NOMO-1 (cell line): ENCODE data around the gene GART.
"Not testable (repeated sequence)": the region's sequence is repeated elsewhere in the genome, so short reads cannot be mapped to it uniquely, and the experiment has no call there.

ENCODE experiments used
- DNase-seq, 2 experiments: peaks; one replicate each; lab custom pipeline; 2025; ENCODE audit not compliant: unreplicated experiment in 2 of 2; lab: John Stamatoyannopoulos, UW

The GART gene

DNA sequence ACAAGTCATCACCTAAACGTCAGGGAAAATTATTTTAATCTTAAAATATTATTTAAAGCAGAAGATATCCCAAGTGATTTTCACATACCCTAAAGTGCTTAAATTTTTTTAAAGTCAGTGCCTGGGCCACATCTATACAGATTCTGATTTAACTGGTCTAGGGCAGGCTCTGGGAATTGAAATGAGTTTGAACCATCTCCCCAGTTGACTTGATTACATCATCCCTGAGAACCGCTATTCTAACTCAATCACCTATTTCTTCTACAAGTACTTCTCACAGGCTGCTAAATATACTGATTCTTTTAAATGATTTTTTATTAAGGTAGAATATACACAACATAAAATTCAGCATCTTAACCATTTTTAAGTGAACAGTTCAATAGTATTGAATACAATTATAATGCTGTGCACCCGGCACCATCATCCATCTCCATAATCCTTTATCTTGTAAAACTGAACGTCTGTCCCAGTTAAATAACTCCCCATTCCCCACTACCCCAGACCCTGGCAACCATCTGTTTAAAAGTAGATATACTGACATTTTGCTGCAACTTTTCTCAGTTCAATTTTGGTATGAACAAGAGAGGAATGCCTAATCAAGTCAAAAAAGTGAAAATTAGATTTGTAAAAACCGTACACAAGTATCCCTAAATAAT, 19.5 kb downstream of the GART start:
- DNase-seq, result no peak

DNA sequence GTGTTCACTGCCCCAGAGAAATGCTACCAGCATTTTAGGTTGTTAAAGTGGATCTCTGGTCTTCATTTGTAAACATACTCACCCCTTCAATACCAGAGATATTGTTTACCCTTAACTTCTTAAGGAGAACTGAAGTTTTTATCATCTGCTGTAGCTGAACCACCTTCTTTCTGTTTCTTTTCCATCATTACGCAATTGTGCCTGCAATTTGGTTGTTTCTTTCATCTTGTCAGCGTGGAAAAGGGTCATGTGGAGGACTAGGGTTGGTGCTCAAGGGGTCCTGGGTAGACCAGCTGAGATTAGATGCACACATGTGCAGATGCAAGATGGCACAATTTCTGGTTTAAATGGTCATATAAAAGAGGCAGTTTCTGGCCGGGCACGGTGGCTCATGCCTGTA, 23.0 kb downstream of the GART start:
- DNase-seq, result no peak

DNA sequence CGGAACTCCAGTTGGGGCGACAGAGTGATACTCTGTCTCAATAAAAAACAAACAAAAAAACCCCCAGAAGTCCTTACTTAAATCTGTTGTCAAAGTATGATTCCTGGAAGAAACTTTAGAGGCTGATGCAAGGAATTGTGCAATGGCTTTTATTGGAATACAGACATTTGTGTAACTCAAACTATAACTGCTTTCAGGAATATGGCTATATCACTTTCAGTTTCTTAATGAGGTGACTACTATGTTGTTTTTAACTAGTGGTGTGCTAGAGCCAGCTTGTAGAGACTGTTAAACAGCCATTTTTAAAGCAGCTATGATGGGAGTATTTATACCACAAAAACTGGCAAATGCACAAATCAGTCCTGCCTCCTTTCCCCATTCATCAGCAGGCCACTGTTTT, 27.7 kb downstream of the GART start:
- no peak for DNase-seq

DNA sequence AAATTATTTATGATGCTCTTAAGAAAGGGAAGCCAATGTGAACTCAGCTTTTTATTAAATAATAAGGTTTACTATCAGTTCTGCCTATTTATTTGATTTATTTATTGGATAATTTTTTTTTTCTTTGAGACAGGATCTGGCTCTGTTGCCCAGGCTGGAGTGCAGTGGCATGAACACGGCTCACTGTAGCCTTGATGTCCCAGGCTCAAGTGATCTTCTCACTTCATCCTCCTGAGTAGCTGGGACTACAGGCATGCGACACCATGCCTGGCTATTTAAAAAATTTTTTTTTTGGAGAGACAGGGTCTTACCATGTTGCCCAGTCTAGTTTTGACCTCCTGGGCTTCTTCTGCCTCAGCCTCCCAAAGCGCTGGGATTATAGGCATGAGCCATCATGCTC, 29.4 kb downstream of the GART start:
- no peak for DNase-seq

DNA sequence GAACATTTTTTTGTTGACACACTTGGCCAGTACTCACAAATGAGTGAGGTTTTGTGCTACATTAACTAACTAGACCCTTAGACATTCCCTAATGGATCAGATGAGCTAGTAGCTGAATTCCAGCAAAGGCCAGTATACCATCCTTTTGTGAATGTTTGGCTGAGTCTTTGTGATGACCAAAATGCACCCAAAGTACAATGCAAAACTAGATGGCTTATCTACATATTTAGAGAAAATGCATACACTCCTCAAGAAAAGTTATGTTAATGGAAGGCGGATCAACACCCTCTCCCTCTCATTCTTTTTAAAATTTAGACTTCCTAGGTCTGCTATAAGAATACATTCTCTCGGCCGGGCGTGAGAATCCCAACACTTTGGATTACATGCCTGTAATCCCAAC, 30.3 kb downstream of the GART start:
- no peak for DNase-seq

DNA sequence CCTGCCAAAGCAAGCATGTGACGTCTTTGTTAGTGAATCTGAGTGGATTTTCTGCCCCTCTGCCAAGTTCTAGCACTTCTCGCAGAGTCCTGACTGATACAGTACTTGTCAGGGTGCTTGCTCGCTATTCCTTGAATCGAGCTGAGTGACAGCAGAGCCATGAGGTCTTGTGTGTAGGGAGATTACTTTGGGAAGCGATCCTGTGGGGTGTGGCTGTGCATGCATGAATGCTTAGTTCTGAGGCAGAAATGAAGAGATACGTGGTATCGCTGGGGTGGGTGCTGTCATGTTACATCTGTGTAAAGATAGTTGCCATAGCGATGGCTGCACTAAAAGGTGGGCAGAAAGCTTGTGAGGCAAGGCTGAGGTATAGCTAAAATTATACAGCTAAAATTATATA, 31.1 kb downstream of the GART start:
- no peak for DNase-seq

DNA sequence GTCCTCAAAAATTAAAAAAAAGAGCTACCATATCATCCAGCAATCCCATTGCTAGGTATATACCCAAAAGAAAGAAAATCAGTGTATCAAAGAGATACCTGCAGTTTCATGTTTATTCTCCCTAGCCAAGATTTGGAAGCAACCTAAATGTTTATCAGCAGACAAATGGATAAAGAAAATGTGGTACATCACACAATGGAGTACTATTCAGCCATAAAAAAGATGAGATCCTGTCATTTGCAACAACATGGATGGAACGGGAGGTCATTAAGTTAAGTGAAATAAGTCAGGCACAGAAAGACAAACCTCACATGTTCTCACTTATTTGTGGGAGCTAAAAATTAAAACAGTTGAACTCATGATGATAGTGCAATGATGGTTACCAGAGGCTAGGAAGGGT, 34.9 kb downstream of the GART start:
- DNase-seq, result not testable (repeated sequence)

DNA sequence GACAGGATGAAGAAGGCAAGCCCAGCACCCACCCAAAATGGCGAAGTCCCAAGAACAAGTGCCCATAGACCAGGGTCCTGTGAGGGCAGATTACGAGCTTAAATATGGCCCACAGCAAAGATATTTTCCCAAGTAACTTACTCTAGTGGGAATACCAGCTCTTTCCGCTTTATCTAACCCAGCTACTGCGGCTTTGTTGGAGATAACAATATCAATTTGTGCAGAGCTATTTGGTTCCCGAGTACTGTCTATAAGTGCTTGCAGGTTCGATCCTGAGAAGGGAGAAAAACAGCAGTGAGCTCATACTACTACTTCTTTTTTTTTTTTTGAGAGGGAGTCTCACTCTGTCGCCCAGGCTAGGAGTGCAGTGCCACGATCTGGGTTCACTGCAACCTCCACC, 36.1 kb downstream of the GART start:
- DNase-seq, result no peak

DNA sequence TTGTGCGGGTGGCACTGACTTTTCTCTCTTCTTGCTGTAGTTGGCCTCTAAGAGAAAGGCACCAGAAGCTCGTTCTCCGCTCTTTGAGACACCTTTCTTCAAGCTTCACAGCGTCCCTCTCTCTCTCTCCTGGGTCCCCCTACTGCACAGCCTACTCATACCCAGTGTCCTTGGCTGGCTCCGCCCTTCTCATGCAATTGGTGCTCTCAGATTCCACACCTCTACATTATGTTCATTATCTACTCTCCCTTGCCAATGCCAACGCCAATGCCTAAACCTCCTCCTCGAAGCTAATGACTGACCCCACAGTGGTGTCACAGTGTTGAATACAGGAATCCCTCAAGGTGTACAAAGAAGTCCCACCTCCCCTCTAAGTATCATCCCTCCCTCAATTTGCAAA, 45.6 kb downstream of the GART start:
- DNase-seq, result no peak

DNA sequence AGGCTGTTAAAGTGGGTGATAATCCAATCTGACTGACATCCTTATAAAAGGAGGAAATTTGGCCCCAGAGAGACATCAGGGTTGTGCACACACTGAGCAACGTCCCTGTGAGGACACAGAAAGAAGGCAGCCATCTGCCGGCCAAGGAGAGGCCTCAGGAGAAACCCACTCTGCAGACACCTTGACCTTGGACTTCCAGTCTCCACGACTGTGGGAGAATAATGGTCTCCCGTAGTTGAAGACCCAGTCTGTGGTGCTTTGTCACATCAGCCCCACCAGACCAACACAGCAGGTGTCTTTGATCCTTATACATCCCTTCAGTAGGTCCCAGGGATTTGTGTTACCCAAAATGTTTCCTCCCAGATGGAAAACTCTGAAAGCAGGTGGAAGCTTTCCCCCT, 46.2 kb downstream of the GART start:
- no peak for DNase-seq

DNA sequence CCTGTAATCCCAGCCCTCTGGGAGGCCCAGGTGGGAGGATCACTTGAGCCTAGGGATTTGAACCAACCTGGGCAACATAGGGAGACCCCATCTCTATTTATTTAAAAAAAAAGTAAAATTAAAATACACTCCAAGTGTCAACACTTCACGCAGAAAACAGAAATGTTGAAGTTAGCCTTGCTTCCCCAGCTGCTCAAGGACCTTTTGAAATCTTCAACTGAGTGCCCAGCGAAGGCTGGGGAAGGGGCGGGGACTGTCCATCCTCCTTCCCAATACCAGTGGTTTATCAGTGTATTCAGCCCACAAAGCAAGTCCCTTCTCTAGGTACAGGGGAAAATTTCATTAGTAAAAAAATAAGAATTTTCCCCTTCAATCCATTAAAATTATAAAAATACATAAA, 48.2 kb downstream of the GART start:
- DNase-seq, result no peak

DNA sequence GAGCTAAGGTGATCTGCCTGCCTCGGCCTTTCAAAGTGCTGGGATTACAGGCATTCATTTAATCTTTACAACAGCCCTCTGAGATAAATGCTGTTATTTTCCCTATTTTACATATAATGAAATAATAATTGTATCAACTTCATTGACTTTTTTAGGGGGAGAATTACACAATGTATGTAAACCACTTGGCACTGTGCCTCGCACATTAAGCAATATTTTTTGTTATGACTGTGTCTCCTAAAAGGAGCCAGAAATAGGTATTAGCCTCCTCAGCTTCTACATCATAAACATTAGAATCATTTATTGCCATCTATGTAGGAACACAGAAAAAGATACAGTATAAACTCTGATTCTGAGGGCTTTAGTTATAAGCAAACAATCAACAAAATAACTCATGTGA, 49.3 kb downstream of the GART start:
- peak; percentile 13 to 46 for DNase-seq

DNA sequence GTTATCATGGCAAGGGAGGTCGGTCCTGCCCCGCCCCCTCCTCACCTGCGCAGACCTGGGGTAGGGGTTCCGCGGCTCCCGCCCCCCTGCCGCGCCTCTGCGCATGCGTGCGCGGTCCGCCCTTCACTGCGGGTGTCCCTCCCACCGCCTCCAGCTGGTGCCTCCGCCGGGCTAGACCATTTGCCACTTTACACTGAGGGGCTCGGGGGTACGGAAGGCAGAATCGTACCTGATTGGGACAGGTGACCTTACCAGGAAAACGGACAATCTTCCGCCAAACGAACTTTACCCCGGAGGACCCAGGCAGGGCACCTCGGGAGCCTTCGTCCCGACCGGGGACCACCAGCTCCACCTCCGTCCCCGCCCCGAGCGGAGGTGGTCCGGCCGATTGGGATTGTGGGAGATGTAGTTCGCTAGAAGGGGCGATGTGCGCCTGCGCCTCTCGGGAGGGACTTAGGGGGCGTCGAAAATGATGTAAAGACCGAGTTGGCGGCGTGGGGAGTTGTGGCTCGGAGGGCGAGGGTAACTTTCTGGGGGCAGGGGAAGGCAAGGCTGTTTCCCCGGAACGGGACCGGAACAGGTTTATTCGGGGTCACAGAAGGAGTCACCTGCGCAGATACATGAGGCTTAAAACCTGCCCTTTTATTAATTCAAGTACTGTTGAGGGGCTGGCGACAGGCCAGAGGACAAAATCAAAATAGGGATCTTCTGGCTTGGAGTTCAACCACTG, 50.4 kb downstream of the GART start, which contains the start of gene DNAJC28:
Gene DNAJC28, minus strand, starts transcription at position 344 of the 730 bp plus-strand sequence. CDS start 2,323 bp downstream, outside the sequence.
- DNase-seq, result peak; percentile 84 to 87

DNA sequence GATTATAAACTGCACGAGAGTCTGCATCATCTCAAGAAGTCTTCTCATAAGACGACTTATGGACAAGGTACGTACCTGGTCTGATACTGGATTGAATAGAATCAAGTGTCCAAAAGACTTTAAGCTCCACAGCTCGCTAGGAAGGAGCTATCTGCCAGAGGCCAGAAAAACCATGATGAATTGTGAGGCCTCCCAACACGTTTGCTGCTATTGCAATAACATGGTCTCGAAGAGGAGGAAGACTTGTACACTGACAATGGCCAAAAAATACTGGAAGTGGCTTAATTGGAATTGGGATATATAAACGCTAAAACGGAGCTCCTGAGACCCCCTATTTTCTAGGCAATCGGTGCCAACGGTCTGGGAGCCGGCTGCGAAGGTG, 50.9 kb downstream of the GART start:
- DNase-seq, result peak in 1 of 2 experiments; percentile 23

DNA sequence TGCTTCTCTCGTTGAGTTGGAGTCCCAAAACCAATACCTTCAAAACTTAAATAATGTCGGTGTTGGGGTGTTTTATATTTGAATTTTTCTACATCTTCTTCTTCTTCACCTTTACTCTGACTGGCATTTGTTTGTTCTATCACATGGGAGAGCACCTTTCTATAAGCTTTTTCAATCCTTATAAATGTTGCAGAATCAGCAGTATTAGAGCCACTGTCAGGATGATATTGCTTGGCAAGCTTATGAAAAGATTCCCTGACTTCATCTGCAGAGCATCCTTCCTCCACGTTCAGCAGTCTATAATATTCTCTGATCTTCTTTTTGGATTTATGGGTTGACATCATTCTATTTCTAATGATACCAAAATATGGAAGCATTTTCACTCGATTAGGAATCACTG, 53.0 kb downstream of the GART start:
- DNase-seq, result no peak

DNA sequence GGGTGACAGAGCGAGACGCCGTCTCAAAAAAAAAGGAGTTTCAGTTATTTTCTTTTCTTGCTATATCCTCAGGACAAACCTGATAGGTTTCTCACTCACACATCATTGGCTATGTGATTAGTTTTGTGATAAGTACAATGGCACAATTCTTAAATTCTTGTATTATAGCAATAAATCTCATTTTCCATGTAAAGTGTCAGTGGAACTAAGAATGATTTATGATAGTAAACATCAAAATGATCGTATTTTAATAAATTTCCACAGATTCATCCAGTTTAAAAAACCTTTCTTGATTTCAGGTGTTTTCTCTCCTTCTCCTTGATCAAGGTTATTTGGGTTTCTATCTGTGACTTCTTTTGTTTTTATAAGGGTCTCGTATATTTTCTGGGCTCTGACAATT, 53.9 kb downstream of the GART start:
- DNase-seq, result no peak

DNA sequence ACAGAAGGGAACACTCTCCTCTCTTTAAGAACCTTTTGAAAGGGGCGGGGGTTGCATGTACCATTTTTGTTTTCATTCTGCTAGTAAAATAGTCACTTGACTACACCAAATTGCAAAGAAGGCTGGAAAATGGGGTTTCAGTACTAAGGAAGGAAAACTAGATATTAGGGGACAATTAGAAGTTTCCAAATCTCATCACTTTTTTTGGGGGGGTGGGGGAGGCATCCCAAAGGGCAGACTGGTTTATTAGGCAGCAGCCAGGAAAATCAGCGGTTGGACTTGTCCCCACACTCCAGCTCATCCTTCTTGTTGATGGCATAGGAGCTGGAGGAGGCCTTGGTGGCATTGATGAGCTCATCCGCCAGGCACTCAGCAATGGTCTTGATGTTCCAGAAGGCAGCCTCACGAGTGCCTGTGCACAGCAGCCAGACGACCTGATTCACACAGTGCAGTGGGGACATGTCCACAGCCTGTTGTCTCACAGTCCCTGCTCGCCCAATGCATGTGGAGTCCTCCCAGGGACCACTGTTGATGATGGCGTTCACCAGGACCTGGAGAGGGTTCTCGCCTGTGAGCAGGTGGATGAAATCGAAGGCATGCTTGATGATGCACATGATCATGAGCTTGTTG, 60.5 kb downstream of the GART start:
- DNase-seq, result no peak

DNA sequence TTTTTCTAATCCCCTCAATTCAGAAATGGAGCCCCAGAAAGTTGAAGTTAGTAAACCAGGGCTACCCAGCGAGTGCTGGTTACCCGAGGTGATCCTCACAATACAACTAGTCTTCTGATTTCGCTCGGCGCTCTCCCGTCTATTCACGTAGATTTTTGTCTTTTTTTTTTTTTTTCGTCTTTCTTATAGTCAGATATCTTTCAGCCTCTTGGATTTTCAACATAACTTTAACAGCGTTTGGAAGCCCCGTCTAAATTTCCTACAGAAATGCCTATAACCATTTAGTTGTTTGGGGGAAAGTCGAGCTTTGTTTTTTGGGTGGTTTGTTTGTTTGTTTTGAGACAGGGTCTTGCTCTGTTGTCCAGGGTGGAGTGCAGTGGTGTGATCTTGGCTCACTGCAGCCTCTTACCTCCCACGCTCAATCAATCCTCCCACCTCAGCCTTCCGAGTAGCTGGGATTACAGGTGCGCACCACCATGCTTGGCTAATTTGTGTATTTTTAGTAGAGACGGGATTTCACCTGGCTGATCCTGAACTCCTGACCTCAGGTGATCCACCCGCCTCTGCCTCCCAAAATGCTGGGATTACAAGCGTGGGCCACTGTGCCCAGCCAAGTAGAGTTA, 61.3 kb downstream of the GART start:
- DNase-seq, result no peak

DNA sequence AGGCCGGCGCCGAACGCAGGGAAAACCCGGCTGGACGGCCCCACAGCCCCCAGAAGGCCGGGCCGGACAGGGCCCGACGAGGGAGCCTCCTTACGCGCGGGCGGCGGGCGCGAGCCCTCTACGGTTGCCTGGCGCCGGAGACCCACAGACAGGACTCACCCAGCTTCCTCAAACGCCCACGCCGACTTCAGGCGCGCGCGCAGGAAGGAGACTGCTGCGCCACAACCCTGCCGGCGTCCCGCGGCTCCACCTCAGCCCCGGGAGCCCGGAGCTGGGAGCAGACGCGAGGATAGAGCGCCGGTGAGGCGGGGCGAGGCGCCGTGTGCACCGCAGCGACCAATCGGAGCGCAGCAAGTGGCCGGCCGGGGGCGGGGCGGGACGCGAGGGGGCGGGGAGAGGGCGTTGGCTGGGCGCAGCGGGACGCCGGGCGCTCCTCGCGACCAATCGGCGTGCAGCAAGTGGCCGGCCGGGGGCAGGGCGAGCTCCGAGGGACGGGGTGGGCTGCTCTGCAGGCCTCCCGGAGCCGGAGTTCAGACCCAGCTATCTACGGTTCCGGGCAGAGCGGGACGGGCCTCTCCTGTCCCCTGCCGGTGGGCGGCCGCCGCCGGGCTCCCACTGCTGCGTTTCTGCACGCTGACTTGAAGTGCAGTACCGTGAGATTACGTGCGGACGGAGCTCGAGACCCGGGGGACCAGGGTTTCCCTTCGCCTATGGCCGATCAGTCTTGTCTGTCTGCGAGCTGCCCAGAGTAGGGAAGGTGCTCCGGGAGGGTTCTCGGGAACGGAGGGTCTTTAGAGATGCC, 62.0 kb downstream of the GART start, which contains the start of gene TMEM50B:
Gene TMEM50B, minus strand, starts transcription at position 296 of the 802 bp plus-strand sequence. CDS start 11,089 bp downstream, outside the sequence.
- peak; percentile 94 to 97 for DNase-seq

DNA sequence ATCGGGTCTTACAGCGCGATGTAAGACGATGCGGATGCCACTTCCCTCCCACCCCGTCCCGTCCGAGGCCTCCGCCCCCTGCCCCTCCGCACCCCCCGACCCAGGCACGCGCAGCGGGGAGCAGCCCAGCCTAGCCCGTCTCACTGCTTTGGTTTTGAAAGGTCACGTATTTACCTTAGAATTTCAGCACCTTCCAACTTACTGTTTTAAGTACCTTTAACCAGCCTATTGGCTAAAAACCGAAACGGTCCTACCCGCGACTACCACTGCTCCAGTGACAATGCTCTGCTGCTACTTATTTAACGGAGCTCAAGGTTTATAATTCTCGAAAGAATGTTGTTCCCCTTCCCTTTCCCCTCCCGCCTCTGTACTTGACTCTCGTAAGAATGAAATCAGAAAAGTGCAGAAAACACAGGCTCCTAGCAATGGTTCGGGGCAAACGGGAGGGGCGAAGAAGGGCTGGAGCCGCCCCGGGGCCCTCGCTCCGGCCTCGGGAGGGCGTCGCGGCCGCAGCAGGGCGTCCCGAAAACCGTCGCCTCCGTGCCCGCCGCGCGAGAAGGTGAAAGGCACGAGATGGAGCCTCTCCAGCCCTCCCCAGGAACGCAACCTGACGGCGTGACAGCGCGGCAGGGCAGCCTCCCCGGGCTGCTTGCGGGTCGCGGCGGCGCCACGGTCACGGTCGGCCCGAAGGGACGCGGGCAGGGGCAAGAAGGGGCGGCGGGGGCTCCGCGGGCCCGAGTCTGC, 62.8 kb downstream of the GART start:
- DNase-seq, result peak; percentile 41 to 42
